Small intestine (tissue), 4 donors: Measurements from ENCODE around the gene PTPRU. TPM values are rescaled to one million over a fixed set of nuclear protein-coding genes. Genes with fewer than 3 reads are reported as not detected.

Experiments
- polyA plus RNA-seq, 4 donors: library from polyadenylated mRNA; stranded (reverse) in 3 of 4; unstranded in 1 of 4; fragments of 200-250 nt in 3 of 4; fragments of 120-200 nt in 1 of 4; gene quantifications; one replicate each; pipeline versions ENCODE4 v1.2.1 to v1.2.3, GENCODE V29; 2013
- donor health status: healthy with polysubstance abuse.
- donor health status: Bipolar disorder and iron deficiency.
- donor health status: healthy.

The PTPRU gene
- polyA plus RNA-seq, 4 donors: 0.27 to 44.5 (median 4.3) TPM; not detected in 1

Other genes with a start within 250 kb of the PTPRU start
- 1 to 10 TPM in 2 of 4 donors, under 1 TPM in 1, not detected in 1; 0.81 to 4.9 (median 3.9) TPM for gene TMEM200B, start 112.6 kb upstream of the PTPRU start, polyA plus RNA-seq
- gene SRSF4, start 54.6 kb upstream of the PTPRU start, polyA plus RNA-seq: 100 to 1,000 TPM in 1 of 4 donors, 10 to 100 TPM in 3; 65.1 to 149 (median 85.6) TPM
- gene MECR, start 5.6 kb upstream of the PTPRU start, polyA plus RNA-seq: 10 to 100 TPM in 3 of 4 donors, 1 to 10 TPM in 1; 9.7 to 21.3 (median 19.6) TPM